Skeletal muscle cell (primary cell): ENCODE measurements around the gene ZDHHC7.

Experiments
- DNase-seq: peaks from one replicate; pipeline ENCODE4 v3.0.0-alpha.2; 2010; ENCODE audit warnings: low read depth
- H3K4me3 ChIP-seq: 2 replicates; pipeline ENCODE4 v1.5.1; 2011; ENCODE audit warnings: low read depth, mild to moderate bottlenecking, control low read depth, low read length, moderate library complexity

The ZDHHC7 gene

DNA sequence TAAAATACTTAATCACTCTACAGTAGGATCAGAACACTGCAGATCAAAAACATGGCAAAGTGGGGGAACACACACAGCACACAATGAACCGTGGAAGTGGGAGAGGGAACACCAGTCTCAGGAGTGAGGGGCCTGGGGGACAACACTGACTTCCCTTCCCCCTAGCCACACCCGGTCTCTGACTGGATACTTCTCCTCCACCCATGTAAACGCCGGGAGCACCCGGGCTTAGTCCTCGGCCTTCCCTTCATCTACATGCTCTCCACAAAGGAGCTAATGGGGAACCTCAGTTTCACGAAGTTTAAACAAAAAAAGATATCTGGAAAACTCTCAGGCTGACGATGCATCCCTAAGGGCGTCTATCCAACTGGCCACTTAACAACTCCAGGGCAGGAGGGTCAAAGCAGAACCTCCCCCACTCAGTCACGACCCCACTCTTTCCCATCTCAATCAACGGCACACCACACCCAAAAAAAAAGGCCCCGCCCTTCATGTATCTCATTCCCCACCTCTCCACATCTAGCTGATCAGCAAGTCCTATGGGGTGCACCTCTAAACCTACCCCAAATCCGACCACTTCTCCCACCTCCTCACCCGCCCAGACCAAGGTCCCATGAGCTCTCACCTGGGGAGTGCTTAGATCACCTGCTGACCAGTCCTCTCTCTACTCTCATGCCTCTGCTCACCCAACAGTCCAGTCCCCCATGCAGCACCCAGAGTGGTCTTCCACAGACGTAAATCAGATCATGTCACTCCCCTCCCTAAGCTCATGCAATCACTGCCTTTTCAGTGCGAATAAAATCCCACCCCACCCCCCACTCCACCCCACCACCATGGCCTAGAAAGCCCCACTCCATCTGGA is 7.4 kb downstream of the ZDHHC7 start:
- no peak overlapping the region for H3K4me3 ChIP-seq
- no peak for DNase-seq

DNA sequence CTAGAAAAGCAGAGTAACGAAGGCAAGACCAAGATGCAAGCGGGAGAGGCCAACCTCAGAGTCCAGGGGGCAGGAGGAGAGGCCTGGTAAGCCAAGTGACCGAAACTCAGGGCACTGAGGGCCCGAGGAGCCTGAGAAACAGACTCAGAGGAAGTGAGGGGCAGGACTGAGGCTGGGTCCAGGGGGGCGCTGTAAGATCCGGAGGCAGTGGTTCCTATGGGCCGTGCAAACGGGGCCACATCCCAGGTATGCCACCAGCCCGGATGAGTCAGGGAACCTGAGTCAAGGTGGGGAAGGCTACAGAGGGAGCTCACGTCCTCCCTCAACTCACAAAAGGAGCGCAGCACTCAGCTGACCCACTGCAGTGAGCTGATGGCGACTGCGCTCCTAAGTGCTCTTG is 8.3 kb downstream of the ZDHHC7 start:
- no peak overlapping the region for H3K4me3 ChIP-seq
- DNase-seq: no peak

- no peak for DNase-seq
- no peak overlapping the region for H3K4me3 ChIP-seq
Measured at GRCh38 chr16:85002608-85003007, 8.7 kb downstream of the ZDHHC7 start.

DNA sequence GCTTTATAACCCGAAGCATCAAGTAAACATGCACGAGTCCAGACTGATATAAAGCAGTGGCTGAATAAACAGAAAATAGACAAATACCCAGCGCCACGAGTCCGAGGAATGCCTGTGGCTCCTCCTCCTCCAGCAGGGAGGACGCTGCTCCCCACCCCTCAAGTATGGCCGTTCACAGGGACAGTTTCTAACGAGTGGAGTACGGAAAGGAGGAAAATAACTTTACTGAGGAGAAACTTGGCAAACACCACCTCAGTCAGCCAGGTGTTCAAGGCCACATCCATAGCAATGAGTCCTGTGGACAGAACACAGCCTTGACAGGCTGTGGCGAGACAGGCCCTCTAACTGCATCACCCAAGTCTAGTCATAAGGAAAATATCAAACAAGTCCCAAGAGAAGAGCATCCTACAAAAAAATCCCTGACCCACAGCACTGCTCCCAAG is 9.2 kb downstream of the ZDHHC7 start:
- H3K4me3 ChIP-seq: no peak overlapping the region
- DNase-seq: no peak

DNA sequence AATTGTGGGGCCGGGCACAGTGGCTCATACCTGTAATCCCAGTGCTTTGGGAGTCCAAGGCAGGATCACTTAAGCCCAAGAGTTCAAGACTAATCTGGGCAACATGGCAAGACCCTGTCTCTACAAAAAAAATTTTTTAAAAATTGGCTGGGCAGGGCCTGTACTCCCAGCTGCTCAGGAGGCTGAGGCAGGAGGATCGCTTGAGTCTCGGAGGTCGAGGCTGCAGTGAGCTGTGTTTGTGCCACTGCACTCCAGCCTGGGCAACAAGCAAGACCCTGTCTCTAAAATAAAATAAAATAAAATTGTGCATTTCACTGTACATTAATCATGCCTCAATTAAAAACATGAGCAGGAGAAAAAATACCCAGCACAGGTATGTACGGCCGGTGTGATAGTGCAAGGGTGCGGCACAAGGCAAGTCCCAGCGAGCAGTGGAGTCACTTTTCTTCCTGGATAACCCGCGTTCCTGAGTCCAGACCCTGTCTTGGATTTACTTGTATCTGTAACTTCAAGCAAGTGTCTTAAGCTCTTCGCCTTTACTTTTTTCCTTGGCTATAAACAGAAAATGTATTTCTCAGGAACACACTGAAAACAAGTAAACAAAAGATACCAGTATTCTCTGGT is 11.4 kb downstream of the ZDHHC7 start:
- DNase-seq: no peak
- H3K4me3 ChIP-seq: no peak overlapping the region

- DNase-seq: no peak
- no peak overlapping the region for H3K4me3 ChIP-seq
Measured at GRCh38 chr16:84999200-84999599, 12.1 kb downstream of the ZDHHC7 start.

DNA sequence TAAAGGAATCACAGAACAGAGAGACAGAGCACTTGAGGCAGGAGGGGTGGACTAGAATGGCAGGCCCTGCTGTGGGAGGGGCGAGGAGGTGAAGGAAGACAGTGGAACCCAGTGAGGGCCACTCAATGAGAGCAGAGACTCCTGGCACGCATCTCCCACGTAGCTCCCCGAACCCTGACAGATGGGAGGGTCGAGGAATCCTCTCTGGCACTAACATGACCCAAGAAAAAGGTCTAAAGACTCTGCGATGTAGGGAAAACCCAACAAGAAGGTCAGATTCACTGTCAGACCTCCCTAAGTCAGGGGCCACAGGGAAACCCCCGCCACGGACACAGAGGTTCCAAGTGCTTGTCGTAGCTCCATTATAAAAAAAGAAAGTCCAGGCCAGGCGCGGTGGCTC is 15.0 kb downstream of the ZDHHC7 start:
- no peak overlapping the region for H3K4me3 ChIP-seq
- no peak for DNase-seq

DNA sequence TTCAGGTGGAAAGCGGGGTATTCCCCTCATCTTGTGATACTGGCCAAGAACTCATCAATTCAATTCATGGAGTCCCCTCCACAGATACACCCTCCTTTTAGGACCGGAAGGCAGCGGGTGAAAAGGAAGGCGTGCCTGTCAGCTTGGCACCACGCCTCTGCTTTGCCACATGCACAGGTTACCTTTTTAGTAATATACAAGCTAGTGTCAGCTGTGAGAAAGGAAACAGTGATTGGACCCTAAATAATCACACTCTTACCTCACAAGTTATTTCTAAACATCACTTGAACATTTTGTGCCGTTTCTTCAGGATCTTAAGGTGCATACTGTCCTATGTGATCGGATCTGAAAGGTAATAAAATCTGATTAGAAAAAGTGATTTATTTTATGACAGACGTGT is 15.7 kb downstream of the ZDHHC7 start:
- no peak for DNase-seq
- H3K4me3 ChIP-seq: no peak overlapping the region

DNA sequence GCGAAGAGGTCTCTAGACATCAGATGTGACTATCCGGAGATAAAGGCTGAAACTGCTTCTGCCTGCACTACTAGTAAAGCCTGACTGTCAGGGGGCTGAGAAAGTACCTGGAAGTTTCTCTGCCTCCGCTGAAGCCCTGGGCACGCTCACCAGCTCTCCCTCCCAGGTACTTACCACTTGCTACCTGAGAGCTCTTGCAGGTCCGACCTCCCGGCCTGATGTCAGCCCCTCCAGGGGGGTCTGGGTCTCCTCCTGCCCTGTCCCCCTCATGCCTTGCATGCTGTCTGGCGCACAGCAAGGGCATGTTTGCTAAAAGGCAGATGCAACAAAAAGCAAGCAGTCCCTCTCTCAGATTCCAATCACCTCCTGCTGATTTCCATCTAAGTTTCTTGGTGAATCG is 17.4 kb downstream of the ZDHHC7 start:
- no peak for DNase-seq
- H3K4me3 ChIP-seq: no peak overlapping the region

GRCh38 chr16:84992717-84993075 is 18.6 kb downstream of the ZDHHC7 start:
- no peak for DNase-seq
- H3K4me3 ChIP-seq: no peak overlapping the region

- no peak for DNase-seq
- H3K4me3 ChIP-seq: no peak overlapping the region
Measured at GRCh38 chr16:84990782-84991181, 20.6 kb downstream of the ZDHHC7 start.

DNA sequence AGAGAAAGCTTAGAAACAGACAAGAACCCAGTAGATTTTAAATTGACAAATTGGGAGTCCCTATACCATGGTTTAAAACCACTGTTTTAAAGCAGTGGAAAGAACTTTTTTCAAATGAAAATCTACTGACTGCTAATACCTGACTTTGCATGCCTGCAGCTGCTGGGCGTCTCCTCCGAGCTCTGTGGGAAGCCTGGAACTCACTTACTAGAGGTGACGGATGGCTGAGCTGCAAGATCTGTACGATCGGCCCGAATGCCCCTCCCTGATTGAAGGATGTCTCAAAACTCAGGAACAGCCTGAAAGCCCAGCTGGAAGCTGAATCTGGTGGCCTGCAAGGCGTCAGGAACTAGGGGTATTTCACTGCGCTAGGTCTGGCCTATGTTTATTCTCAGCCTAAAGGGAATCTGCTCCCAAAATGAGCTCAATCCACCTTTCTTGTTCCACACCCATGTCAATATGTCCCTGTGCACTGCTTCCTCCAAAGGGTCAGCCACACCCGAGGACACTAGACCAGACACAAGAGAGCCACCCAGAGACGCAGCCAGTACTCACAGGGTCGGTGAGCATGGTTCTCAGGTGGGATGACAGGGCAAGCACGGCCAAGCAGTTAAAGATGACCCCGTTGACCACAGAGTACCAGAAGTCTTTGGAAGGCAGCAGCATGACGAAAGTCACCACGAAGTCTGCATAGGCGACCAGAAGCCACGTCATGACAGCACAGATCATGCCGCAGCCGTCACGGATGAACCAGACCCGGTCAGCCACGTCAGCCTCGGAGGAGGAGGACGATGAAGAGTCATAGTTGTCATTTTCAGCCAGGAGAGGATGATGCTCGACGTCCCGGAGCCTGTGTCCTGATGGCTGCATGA is 21.4 kb downstream of the ZDHHC7 start:
- no peak for DNase-seq
- H3K4me3 ChIP-seq: no peak overlapping the region

GRCh38 chr16:84988328-84989080 is 22.8 kb downstream of the ZDHHC7 start:
- no peak overlapping the region for H3K4me3 ChIP-seq
- no peak for DNase-seq

DNA sequence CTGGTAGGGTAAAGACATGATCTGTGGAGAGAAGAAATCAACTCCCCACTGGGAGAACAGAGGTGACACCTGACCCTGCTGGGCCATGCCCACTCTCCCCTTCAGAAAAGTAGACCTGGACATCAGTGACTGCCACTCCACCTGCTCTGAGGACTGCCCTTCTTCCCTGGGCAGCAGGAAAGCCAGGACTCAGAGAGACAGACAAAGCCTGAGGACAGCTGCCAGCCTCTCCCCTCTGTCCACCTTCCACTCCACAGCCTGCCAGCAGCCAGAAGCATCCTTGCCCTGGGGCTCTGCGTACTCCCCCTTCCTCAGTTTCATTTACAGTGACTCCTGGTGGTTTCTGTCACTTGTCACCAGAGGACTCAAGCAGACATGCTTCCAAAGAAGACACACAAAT is 24.5 kb downstream of the ZDHHC7 start:
- no peak for DNase-seq
- H3K4me3 ChIP-seq: no peak overlapping the region

DNA sequence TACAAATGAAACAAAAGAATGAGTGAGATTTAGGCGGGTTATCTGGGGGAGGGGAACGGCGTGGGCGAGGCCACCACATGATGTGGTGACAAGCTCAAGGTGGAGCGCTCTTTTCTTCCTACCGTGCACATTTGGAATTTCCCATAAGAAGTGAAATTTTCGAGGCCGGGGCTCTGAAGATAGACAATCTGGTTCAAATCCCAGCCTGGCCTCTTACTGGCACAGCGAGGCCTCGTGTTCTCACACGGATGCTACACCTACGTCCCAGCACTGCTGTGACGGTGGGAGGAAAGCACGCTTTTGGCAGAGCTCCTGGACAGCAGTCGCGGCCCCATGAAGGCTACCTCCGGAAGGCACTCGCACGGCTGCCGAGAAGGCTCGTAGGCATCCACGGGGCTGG is 25.2 kb downstream of the ZDHHC7 start:
- no peak overlapping the region for H3K4me3 ChIP-seq
- no peak for DNase-seq

GRCh38 chr16:84985079-84986065 is 26.0 kb downstream of the ZDHHC7 start:
- DNase-seq: peak; percentile 72
- H3K4me3 ChIP-seq: no peak overlapping the region

DNA sequence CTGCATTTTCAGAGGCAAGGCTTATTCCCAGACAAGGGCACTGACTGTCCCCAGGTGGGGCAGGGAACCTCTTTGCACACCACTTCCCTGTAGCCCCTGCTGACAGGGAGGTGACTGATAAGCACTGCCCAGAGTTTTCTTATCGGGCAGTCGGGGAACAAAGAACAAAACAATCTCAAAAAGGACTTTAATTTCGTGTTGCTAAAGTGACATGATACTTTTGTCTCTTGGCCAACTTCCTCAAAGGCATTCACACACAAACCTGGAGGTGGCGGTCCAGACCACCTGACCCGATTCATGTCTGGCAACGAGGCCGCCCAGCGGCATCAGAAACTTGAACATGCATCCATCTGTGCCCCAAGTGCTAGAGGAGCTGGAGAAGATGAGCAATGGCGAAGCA is 28.9 kb downstream of the ZDHHC7 start:
- H3K4me3 ChIP-seq: no peak overlapping the region
- no peak for DNase-seq

- no peak for DNase-seq
- H3K4me3 ChIP-seq: no peak overlapping the region
Measured at GRCh38 chr16:84979516-84979915, 31.8 kb downstream of the ZDHHC7 start.
